Psoas muscle (tissue), 8 donors: ENCODE results near the gene DISP3. TPM values are rescaled to one million over a fixed set of nuclear protein-coding genes. Genes with fewer than 3 reads are reported as not detected.

ENCODE experiments used
- ATAC-seq, 4 donors: fragments of 200-7000 bp; cut with Tn5 transposase; one replicate each; pipeline ENCODE4 v1.9.1; 2020; ENCODE audit warnings: moderate library complexity in 3 of 4, mild to moderate bottlenecking in 2 of 4
- DNase-seq, 2 donors: peaks; one replicate each; pipeline ENCODE4 v3.0.0-alpha.2; 2020
- H3K27ac ChIP-seq: fragments of 200-600 bp; one replicate; pipeline ENCODE4 v1.8.0; 2022
- H3K27me3 ChIP-seq, 3 donors: fragments of 200-600 bp in 1 of 3; one replicate each; pipeline versions ENCODE4 v1.6.1 to v1.8.0; 2013 to 2022; ENCODE audit warnings: low read length in 2 of 3, mild to moderate bottlenecking in 2 of 3, moderate library complexity in 1 of 3; ENCODE audit not compliant: insufficient read depth in 3 of 3
- H3K36me3 ChIP-seq, 2 donors: fragments of 200-600 bp in 1 of 2; one replicate each; pipeline versions ENCODE4 v1.6.1 to v1.8.0; 2013 to 2022; ENCODE audit warnings: low read depth in 1 of 2, mild to moderate bottlenecking in 1 of 2, moderate library complexity in 1 of 2; ENCODE audit not compliant: insufficient read depth in 1 of 2
- H3K4me1 ChIP-seq: fragments of 200-600 bp; one replicate; pipeline ENCODE4 v1.8.0; 2022
- H3K4me3 ChIP-seq: fragments of 200-600 bp; one replicate; pipeline ENCODE4 v1.8.0; 2022; ENCODE audit warnings: mild to moderate bottlenecking
- H3K9me3 ChIP-seq: fragments of 200-600 bp; one replicate; pipeline ENCODE4 v1.8.0; 2022
- CTCF ChIP-seq: fragments of 200-600 bp; IDR thresholded peaks from one replicate; pipeline ENCODE4 v1.8.0; 2022; ENCODE audit warnings: antibody characterized with exemption
- WGBS, 3 donors: extraction: QIAGEN DNeasy Blood & Tissue Kit; methylation state at CpG; one replicate each; pipeline versions ENCODE4 v1.1.6 to v1.1.7; 2013; 5-methylcytosine and 5-hydroxymethylcytosine counted together
- intact Hi-C, 2 donors: fragments of 100-400 bp; cut with DNase I; formaldehyde crosslinking; loops; one replicate each; pipeline versions ENCODE4 v1.11.0 to v1.14.2; 2022
- polyA plus RNA-seq, 3 donors: library from polyadenylated mRNA; stranded (reverse); fragments of 200-250 nt; gene quantifications; one replicate each; pipeline ENCODE4 v1.2.3, GENCODE V29; 2013
- total RNA-seq, 4 donors: library from RNA; stranded (reverse); fragmentation: NEBNext Ultra II Directional in 2 of 4; extraction: Animal tissue kit (Norgen Biotek cat#: 25700) in 2 of 4; gene quantifications; one replicate each; pipeline versions ENCODE4 v1.2.1 to v1.2.4, GENCODE V29; 2021 to 2023
- donor health status: healthy with polysubstance abuse.
- donor health status: DM: no; HTN: no; CAD: no; lungs with moderate emphysema.
- donor health status: Bipolar disorder and iron deficiency.
- donor health status: healthy.
- donor health status: DM: yes; HTN: yes; CAD: no.
- donor health status: DM: no; HTN: no; CAD: no.
- donor health status: DM: no; HTN: no; CAD: no.
- donor health status: DM: yes; HTN: yes; CAD: no.

DISP3 gene
- total and polyA plus RNA-seq, 7 donors, result 0.01 to 0.04 (median 0.02) TPM; not detected in 3

GRCh38 chr1:11483581-11484320, 4.8 kb downstream of the DISP3 start:
- Histone ChIP-seq H3K27ac (no peak overlapping the region), H3K9me3 (no peaks in the 10 kb centered on the region), H3K4me1 (peaks cover 5% of the 10 kb centered on the region), H3K36me3 (no peaks in the 10 kb centered on the region), H3K4me3 (no peak overlapping the region), H3K27me3 (peaks cover 0 to 88% (median 25%) of the 10 kb centered on the region in 3 donors)
- ATAC-seq (no peak), DNase-seq (no peak)
- intact Hi-C loops, result no loop called here
- TF ChIP-seq CTCF, result no peak
- WGBS, 3 donors, result 53 to 64% (median 64%) methylated on average over 10 of the region's 10 CpGs

GRCh38 chr1:11484321-11484655, 5.3 kb downstream of the DISP3 start:
- no peak overlapping the region for H3K27ac ChIP-seq
- H3K4me3 ChIP-seq, result no peak overlapping the region
- no peaks in the 10 kb centered on the region for H3K9me3 ChIP-seq
- H3K36me3 ChIP-seq, result no peaks in the 10 kb centered on the region
- ATAC-seq (no peak), DNase-seq (no peak)
- TF ChIP-seq CTCF, result no peak
- WGBS, 3 donors, result 38 to 53% (median 46%) methylated on average over 7 of the region's 7 CpGs
- intact Hi-C loops, result no loop called here
- peaks cover 0 to 84% (median 25%) of the 10 kb centered on the region in 3 donors for H3K27me3 ChIP-seq
- peaks cover 3% of the 10 kb centered on the region for H3K4me1 ChIP-seq

GRCh38 chr1:11485191-11485590, 6.2 kb downstream of the DISP3 start:
- H3K4me3 ChIP-seq, result no peak overlapping the region
- no peak overlapping the region for H3K27ac ChIP-seq
- H3K36me3 ChIP-seq, result no peaks in the 10 kb centered on the region
- 32 to 36% (median 34%) methylated on average over 6 of the region's 6 CpGs for WGBS, 3 donors
- no peak for TF ChIP-seq CTCF
- no peaks in the 10 kb centered on the region for H3K4me1 ChIP-seq
- DNase-seq (no peak), ATAC-seq (no peak)
- intact Hi-C loops, result no loop called here
- no peaks in the 10 kb centered on the region for H3K9me3 ChIP-seq
- H3K27me3 ChIP-seq, result peaks cover 0 to 84% (median 22%) of the 10 kb centered on the region in 3 donors

GRCh38 chr1:11486231-11487009, 7.5 kb downstream of the DISP3 start:
- H3K9me3 ChIP-seq, result no peaks in the 10 kb centered on the region
- intact Hi-C loops, result no loop called here
- ATAC-seq (no peak), DNase-seq (no peak)
- no peaks in the 10 kb centered on the region for H3K36me3 ChIP-seq
- no peak for TF ChIP-seq CTCF
- no peak overlapping the region for H3K4me3 ChIP-seq
- peaks cover 0 to 74% (median 14%) of the 10 kb centered on the region in 3 donors for H3K27me3 ChIP-seq
- 57 to 63% (median 59%) methylated on average over 12 of the region's 12 CpGs for WGBS, 3 donors
- no peak overlapping the region for H3K27ac ChIP-seq
- no peaks in the 10 kb centered on the region for H3K4me1 ChIP-seq
